Measurements from ENCODE around the gene LGALS7. TPM values are rescaled to one million over a fixed set of nuclear protein-coding genes. Genes with fewer than 3 reads are reported as not detected.
"Not testable (repeated sequence)": the region's sequence is repeated elsewhere in the genome, so short reads cannot be mapped to it uniquely, and the experiment has no call there.

The LGALS7 gene
- total RNA-seq, 2 experiments from 2014 or later: not detected

DNA sequence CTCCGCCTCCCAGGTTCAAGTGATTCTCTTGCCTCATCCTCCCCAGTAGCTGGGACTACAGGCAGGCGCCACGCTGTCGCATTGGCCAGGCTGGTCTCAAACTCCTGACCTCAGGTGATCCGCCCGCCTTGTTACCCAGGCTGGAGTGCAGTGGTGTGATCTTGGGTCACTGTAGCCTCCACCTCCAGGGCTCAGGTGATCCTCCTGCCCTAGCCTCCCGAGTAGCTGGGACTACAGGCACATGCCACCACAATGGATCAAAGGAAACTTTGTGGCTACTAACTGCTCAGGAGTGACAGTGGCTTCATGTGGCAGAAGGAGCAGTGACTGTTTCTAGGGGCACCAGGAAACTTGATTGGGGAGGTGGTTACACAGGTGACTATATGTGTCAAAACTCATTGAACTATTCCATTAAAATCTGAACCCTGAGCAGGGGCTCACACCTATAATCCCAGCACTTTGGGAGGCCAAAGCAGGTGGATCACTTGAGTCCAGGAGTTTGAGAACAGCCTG lies 11.9 kb upstream of the LGALS7 start:
- Histone ChIP-seq H3K27ac (ENCODE audit: low read depth in 1 of 2, low read length in 2 of 2) (no peak overlapping the region), H3K9me3 (ENCODE audit: control insufficient read depth in 1 of 2, insufficient read depth in 1 of 2, low read length in 2 of 2) (no peaks in the 10 kb centered on the region), H3K4me1 (ENCODE audit: insufficient read depth, low read length) (no peaks in the 10 kb centered on the region), H3K4me3 (ENCODE audit: low read length) (no peak overlapping the region), H3K27me3 (ENCODE audit: control insufficient read depth in 1 of 2, insufficient read depth in 2 of 2, low read length in 2 of 2) (no peaks in the 10 kb centered on the region), H3K36me3 (ENCODE audit: insufficient read depth, low read length) (no peaks in the 10 kb centered on the region)
- TF ChIP-seq CTCF (IDR thresholded peaks at IDR 0.05): no peak
- Mint-ChIP-seq H3K27ac (no peak overlapping the region), H3K4me1 (ENCODE audit: low read depth) (no peaks in the 10 kb centered on the region), H3K36me3 (ENCODE audit: low read depth) (no peaks in the 10 kb centered on the region), H3K4me3 (no peak overlapping the region), H3K9me3 (no peaks in the 10 kb centered on the region), H3K27me3 (no peaks in the 10 kb centered on the region)
- ATAC-seq (ENCODE audit: poor library complexity) (no peak), DNase-seq (no peak)
- intact Hi-C loops (cut with DNase I, micrococcal nuclease): loop anchor here in 1 of 2 experiments (5.0 kb wide), 1 partner anchor 47 kb away; the partner anchor contains the start of gene ECH1
- CTCF ChIA-PET: no interaction called here
- POLR2A ChIA-PET: no interaction called here

GRCh38 chr19:38784224-38784623 lies 10.9 kb upstream of the LGALS7 start:
- Mint-ChIP-seq H3K4me1 (ENCODE audit: low read depth) (no peaks in the 10 kb centered on the region), H3K9me3 (no peaks in the 10 kb centered on the region), H3K36me3 (ENCODE audit: low read depth) (no peaks in the 10 kb centered on the region), H3K4me3 (no peak overlapping the region), H3K27ac (no peak overlapping the region), H3K27me3 (no peaks in the 10 kb centered on the region)
- Histone ChIP-seq H3K36me3 (ENCODE audit: insufficient read depth, low read length) (no peaks in the 10 kb centered on the region), H3K27me3 (ENCODE audit: control insufficient read depth in 1 of 2, insufficient read depth in 2 of 2, low read length in 2 of 2) (no peaks in the 10 kb centered on the region), H3K27ac (ENCODE audit: low read depth in 1 of 2, low read length in 2 of 2) (no peak overlapping the region), H3K4me1 (ENCODE audit: insufficient read depth, low read length) (no peaks in the 10 kb centered on the region), H3K9me3 (ENCODE audit: control insufficient read depth in 1 of 2, insufficient read depth in 1 of 2, low read length in 2 of 2) (no peaks in the 10 kb centered on the region), H3K4me3 (ENCODE audit: low read length) (no peak overlapping the region)
- ATAC-seq (ENCODE audit: poor library complexity) (no peak), DNase-seq (no peak)
- intact Hi-C loops (cut with DNase I, micrococcal nuclease): loop anchor here in 1 of 2 experiments (1.0 kb wide), 1 partner anchor 22 kb away; no protein-coding TSS in a partner anchor
- ChIA-PET CTCF (no interaction called here), POLR2A (no interaction called here)
- no peak for TF ChIP-seq CTCF (IDR thresholded peaks at IDR 0.05)

- H3K4me3 ChIP-seq (ENCODE audit: low read length); H3K9me3 Mint-ChIP-seq; POLR2A ChIA-PET; H3K27ac ChIP-seq (ENCODE audit: low read depth in 1 of 2, low read length in 2 of 2); intact Hi-C loops (cut with DNase I, micrococcal nuclease); H3K27ac Mint-ChIP-seq; H3K4me1 Mint-ChIP-seq (ENCODE audit: low read depth); H3K27me3 ChIP-seq (ENCODE audit: control insufficient read depth in 1 of 2, insufficient read depth in 2 of 2, low read length in 2 of 2); H3K4me1 ChIP-seq (ENCODE audit: insufficient read depth, low read length); DNase-seq; ATAC-seq (ENCODE audit: poor library complexity); H3K36me3 Mint-ChIP-seq (ENCODE audit: low read depth); H3K4me3 Mint-ChIP-seq; H3K36me3 ChIP-seq (ENCODE audit: insufficient read depth, low read length); H3K9me3 ChIP-seq (ENCODE audit: control insufficient read depth in 1 of 2, insufficient read depth in 1 of 2, low read length in 2 of 2); H3K27me3 Mint-ChIP-seq: not testable (repeated sequence)
- CTCF ChIA-PET: interaction anchor here (0.9 kb wide), 1 partner anchor 13 kb away, joined by 4 read pairs; no protein-coding TSS in a partner anchor
Measured at GRCh38 chr19:38782212-38782611, 8.9 kb upstream of the LGALS7 start.

GRCh38 chr19:38781058-38781457 lies 7.7 kb upstream of the LGALS7 start:
- no peaks in the 10 kb centered on the region for H3K9me3 Mint-ChIP-seq
- H3K4me1 Mint-ChIP-seq (ENCODE audit: low read depth): no peaks in the 10 kb centered on the region
- H3K4me1 ChIP-seq (ENCODE audit: insufficient read depth, low read length): no peaks in the 10 kb centered on the region
- no peaks in the 10 kb centered on the region for H3K36me3 Mint-ChIP-seq (ENCODE audit: low read depth)
- intact Hi-C loops (cut with DNase I, micrococcal nuclease): no loop called here
- no peak for TF ChIP-seq CTCF (IDR thresholded peaks at IDR 0.05)
- no peak overlapping the region for H3K4me3 ChIP-seq (ENCODE audit: low read length)
- H3K4me3 Mint-ChIP-seq: no peak overlapping the region
- no peaks in the 10 kb centered on the region for H3K36me3 ChIP-seq (ENCODE audit: insufficient read depth, low read length)
- no peak for DNase-seq
- ChIA-PET POLR2A (no interaction called here), CTCF (no interaction called here)
- ATAC-seq (ENCODE audit: poor library complexity): no peak
- H3K27ac ChIP-seq (ENCODE audit: low read depth in 1 of 2, low read length in 2 of 2): no peak overlapping the region
- no peak overlapping the region for H3K27ac Mint-ChIP-seq
- H3K9me3 ChIP-seq (ENCODE audit: control insufficient read depth in 1 of 2, insufficient read depth in 1 of 2, low read length in 2 of 2): no peaks in the 10 kb centered on the region
- no peaks in the 10 kb centered on the region for H3K27me3 Mint-ChIP-seq
- H3K27me3 ChIP-seq (ENCODE audit: control insufficient read depth in 1 of 2, insufficient read depth in 2 of 2, low read length in 2 of 2): no peaks in the 10 kb centered on the region

All from CD4-positive, alpha-beta T cell (primary cell).